ENCODE results near the gene FOSB.

DNA sequence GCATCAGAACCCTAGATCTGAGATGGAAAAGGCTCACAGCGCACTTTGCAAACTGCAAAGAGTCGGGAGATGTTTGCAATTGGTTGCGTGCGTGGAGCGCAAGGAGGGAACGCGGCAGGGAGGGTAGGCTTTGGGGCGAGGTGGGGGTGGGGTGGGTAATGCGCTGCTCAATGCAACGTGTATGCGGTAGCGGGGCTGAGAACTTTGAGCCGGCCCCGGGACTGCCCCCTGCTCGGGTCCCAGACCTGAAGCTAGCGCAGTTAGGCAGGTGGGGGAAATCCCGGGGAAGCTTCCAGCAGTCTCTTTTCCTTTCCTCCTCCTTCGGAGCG lies 971 bp downstream of the FOSB start:
- TF ChIP-seq EGR1 (conservative IDR thresholded peaks at IDR 0.05) (no peak), FOSL1 (tag; conservative IDR thresholded peaks at IDR 0.05) (no peak), POLR2A (conservative IDR thresholded peaks at IDR 0.05) (no peak), RCOR1 (IDR thresholded peaks at IDR 0.05; ENCODE audit: borderline replicate concordance in 1 of 2, low read depth in 2 of 2, low read length in 2 of 2) (no peak), CREB1 (IDR thresholded peaks at IDR 0.05) (no peak), CREB1 (CRISPR knock-in tag; IDR thresholded peaks at IDR 0.05) (no peak), PHB2 (IDR thresholded peaks at IDR 0.05; ENCODE audit: low read depth) (no peak), GABPA (tag; conservative IDR thresholded peaks at IDR 0.05; ENCODE audit: low read depth) (no peak), FOS (IDR thresholded peaks at IDR 0.05; ENCODE audit: extremely low read depth, insufficient read length) (no peak)
